ENCODE measurements around the gene FBP1. TPM values are rescaled to one million over a fixed set of nuclear protein-coding genes. Genes with fewer than 3 reads are reported as not detected.

The FBP1 gene
- total and polyA plus RNA-seq, 10 of the 15 experiments (the other 5 are each of a cell fraction or from before 2014, with no cell fraction given), result 0.11 to 0.38 (median 0.15) TPM; not detected in 7

DNA sequence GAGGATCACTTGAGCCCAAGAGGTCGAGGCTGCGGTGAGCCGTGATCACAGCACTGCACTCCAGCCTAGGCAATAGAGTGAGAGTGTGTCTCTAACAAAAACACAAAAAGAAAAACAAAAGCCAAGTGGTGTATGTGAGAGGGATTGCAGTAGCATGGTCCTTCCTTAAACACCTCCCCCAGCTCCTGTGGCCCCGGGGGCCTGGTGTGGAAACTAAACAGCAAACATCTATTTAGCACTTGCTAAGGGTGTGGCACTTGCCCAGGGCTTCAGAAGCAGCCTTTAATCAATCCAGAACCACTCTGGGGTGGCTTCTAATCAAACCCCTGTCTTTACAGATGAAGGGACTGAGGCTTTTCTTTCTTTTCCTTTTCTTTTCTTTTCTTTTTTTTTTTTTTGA is 4.4 kb upstream of the FBP1 start:
- Histone ChIP-seq H3K9ac (ENCODE audit: control insufficient read depth, insufficient read depth, low read length) (no peak overlapping the region), H3K4me2 (ENCODE audit: control insufficient read depth, insufficient read depth) (no peak overlapping the region), H3K4me1 (ENCODE audit: control insufficient read depth, insufficient read depth, low read length) (peaks cover 4% of the 10 kb centered on the region; the same call in 1 of the 2 replicates), H3K36me3 (ENCODE audit: control insufficient read depth in 2 of 2, insufficient read depth in 2 of 2, low read length in 1 of 2) (no peaks in the 10 kb centered on the region), H3K9me3 (replicated peaks; ENCODE audit: control insufficient read depth, insufficient read depth, low read length) (no peaks in the 10 kb centered on the region), H3K27me3 (replicated peaks in 1 of 2; ENCODE audit: control insufficient read depth in 2 of 2, insufficient read depth in 2 of 2, low read length in 1 of 2) (peaks cover 2 to 4% of the 10 kb centered on the region in 2 experiments; a peak in 3 of 4 replicates), H2AFZ (ENCODE audit: control insufficient read depth, low read depth, low read length) (no peak overlapping the region), H3K4me3 (no peak overlapping the region), H3K27ac (ENCODE audit: control insufficient read depth, insufficient read depth) (no peak overlapping the region), H4K20me1 (ENCODE audit: control insufficient read depth, insufficient read depth) (no peaks in the 10 kb centered on the region), H3K79me2 (ENCODE audit: control insufficient read depth, insufficient read depth, low read length) (no peaks in the 10 kb centered on the region)
- ChIA-PET RAD21 (ENCODE audit: unreplicated experiment) (no interaction called here), CTCF (no interaction called here), SMC1A (ENCODE audit: uncharacterized antibody, unreplicated experiment) (interaction anchor here (1.1 kb wide), 1 partner anchor 26 kb away, joined by 3 read pairs; no protein-coding TSS in a partner anchor), POLR2A (no interaction called here)
- FAIRE-seq (no peak), DNase-seq (ENCODE audit: low read depth, low spot score) (no peak), ATAC-seq (no peak)
- TF ChIP-seq, protein P1, sequence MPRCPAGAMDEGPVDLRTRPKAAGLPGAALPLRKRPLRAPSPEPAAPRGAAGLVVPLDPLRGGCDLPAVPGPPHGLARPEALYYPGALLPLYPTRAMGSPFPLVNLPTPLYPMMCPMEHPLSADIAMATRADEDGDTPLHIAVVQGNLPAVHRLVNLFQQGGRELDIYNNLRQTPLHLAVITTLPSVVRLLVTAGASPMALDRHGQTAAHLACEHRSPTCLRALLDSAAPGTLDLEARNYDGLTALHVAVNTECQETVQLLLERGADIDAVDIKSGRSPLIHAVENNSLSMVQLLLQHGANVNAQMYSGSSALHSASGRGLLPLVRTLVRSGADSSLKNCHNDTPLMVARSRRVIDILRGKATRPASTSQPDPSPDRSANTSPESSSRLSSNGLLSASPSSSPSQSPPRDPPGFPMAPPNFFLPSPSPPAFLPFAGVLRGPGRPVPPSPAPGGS (IDR thresholded peaks at IDR 0.05; ENCODE audit: borderline replicate concordance, insufficient read depth, low read depth, low read length, poor library complexity, severe bottlenecking), result no peak
- no peak for TF ChIP-seq IKZF2 (IDR thresholded peaks at IDR 0.05)
- TF ChIP-seq ZNF24 (IDR thresholded peaks at IDR 0.05), result no peak
- TF ChIP-seq POLR2AphosphoS2 (IDR thresholded peaks at IDR 0.05; ENCODE audit: low read depth, low read length), result no peak
- TF ChIP-seq STAT3 (IDR thresholded peaks at IDR 0.05; ENCODE audit: low read depth, low read length), result no peak
- TF ChIP-seq HDAC2 (IDR thresholded peaks at IDR 0.05), result no peak
- TF ChIP-seq HCFC1 (IDR thresholded peaks at IDR 0.05; ENCODE audit: low read length), result no peak
- no peak for TF ChIP-seq RFX5 (IDR thresholded peaks at IDR 0.05; ENCODE audit: low read depth, low read length)
- no peak for TF ChIP-seq BHLHE40 (IDR thresholded peaks at IDR 0.05; ENCODE audit: borderline replicate concordance in 1 of 2, low read depth in 2 of 2, low read length in 1 of 2)
- TF ChIP-seq KLF5 (IDR thresholded peaks at IDR 0.05; ENCODE audit: partially characterized antibody), result no peak
- no peak for TF ChIP-seq PML (IDR thresholded peaks at IDR 0.05; ENCODE audit: low read length)
- no peak for TF ChIP-seq SRF (IDR thresholded peaks at IDR 0.05; ENCODE audit: low read depth in 2 of 2, low read length in 2 of 2)
- intact Hi-C loops (cut with micrococcal nuclease; ENCODE audit: unreplicated experiment), result no loop called here
- in situ Hi-C loops (cut with MboI), result no loop called here
- BruUV-seq (replicated peaks), result no TSS peak
- 50% methylated on average over 4 of the region's 4 CpGs for WGBS (ENCODE audit: insufficient coverage, insufficient replicate concordance, low lambda C conversion rate, missing lambda C conversion rate)

Data from GM12878 (cell line).